ENCODE data around the gene GSTT4.

DNA sequence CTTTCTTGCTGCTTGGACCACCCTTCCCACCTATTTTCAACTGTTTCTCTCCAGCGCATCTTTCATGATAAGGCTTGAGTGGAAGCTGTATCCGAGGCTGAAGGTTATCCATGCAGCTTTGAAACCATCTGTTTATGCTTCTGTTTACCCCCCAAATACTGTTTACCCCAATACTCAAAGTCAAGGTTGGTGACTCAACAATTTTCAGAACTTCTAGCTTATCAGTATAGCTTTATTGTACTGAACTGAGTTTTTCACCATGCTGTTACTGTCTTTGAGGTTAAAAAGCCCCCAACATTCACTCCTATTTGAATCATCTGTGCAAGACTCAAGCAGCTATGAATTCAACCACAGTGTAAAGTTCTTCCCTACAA lies 4.8 kb upstream of the GSTT4 start:
- TF ChIP-seq, protein P1, sequence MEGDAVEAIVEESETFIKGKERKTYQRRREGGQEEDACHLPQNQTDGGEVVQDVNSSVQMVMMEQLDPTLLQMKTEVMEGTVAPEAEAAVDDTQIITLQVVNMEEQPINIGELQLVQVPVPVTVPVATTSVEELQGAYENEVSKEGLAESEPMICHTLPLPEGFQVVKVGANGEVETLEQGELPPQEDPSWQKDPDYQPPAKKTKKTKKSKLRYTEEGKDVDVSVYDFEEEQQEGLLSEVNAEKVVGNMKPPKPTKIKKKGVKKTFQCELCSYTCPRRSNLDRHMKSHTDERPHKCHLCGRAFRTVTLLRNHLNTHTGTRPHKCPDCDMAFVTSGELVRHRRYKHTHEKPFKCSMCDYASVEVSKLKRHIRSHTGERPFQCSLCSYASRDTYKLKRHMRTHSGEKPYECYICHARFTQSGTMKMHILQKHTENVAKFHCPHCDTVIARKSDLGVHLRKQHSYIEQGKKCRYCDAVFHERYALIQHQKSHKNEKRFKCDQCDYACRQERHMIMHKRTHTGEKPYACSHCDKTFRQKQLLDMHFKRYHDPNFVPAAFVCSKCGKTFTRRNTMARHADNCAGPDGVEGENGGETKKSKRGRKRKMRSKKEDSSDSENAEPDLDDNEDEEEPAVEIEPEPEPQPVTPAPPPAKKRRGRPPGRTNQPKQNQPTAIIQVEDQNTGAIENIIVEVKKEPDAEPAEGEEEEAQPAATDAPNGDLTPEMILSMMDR (IDR thresholded peaks at IDR 0.05; ENCODE audit: low read depth, low read length), result no peak
- TF ChIP-seq EZH2phosphoT487 (IDR thresholded peaks at IDR 0.05; ENCODE audit: low read depth), result no peak

All from OCI-LY3 (cell line).